HCT116 (cell line): ENCODE data around the gene XKR8.

Experiments used
- JUND ChIP-seq: IDR thresholded peaks from 2 replicates; pipeline ENCODE4 v1.6.1; 2012
- POLR2A ChIP-seq: IDR thresholded peaks from 2 replicates; pipeline ENCODE4 v1.7.0; 2011; ENCODE audit warnings: borderline replicate concordance; ENCODE audit not compliant: insufficient read depth, insufficient read length; ENCODE audit errors: extremely low read depth

- TF ChIP-seq JUND (no peak), POLR2A (no peak)
These were observed 24.8 kb upstream of the XKR8 start, which contains the start of gene SMPDL3B for GRCh38 chr1:27934818-27935549.
